Right atrium auricular region (tissue), 2 donors: ENCODE measurements around the gene TDRD1. TPM values are rescaled to one million over a fixed set of nuclear protein-coding genes. Genes with fewer than 3 reads are reported as not detected.

ENCODE experiments used
- DNase-seq: peaks from one replicate; pipeline ENCODE4 v3.0.0-alpha.2; 2019; ENCODE audit warnings: low spot score
- H3K27ac ChIP-seq, 2 donors: fragments of 200-600 bp; sonication (generic); 1 replicate in 1 of 2; 2 replicates in 1 of 2; pipeline ENCODE4 v1.5.1; 2016 to 2019
- H3K27me3 ChIP-seq, 2 donors: fragments of 200-600 bp; sonication (generic); one replicate each; pipeline versions ENCODE4 v1.5.1 to v1.6.0; 2017 to 2019
- H3K36me3 ChIP-seq: fragments of 200-600 bp; sonication (generic); one replicate; pipeline ENCODE4 v1.5.1; 2016
- H3K4me1 ChIP-seq, 2 donors: fragments of 200-600 bp; sonication (generic); one replicate each; pipeline versions ENCODE4 v1.5.1 to v1.6.0; 2017 to 2019
- H3K4me3 ChIP-seq, 2 donors: fragments of 200-600 bp; sonication (generic); 1 replicate in 1 of 2; 2 replicates in 1 of 2; pipeline ENCODE4 v1.5.1; 2017 to 2019; ENCODE audit warnings: mild to moderate bottlenecking in 1 of 2, moderate library complexity in 1 of 2
- H3K9me3 ChIP-seq, 2 donors: fragments of 200-600 bp; sonication (generic); one replicate each; pipeline ENCODE4 v1.5.1; 2019
- CTCF ChIP-seq, 2 donors: fragments of 200-600 bp; sonication (generic); IDR thresholded peaks; one replicate each; pipeline ENCODE4 v1.5.1; 2019; ENCODE audit warnings: antibody characterized with exemption in 2 of 2
- total RNA-seq, 2 donors: library from RNA; depleted of rRNA; stranded (reverse); fragments of >200 nt; gene quantifications; one replicate each; pipeline ENCODE4 v1.1.0, GENCODE V29; 2016

Gene TDRD1
- total RNA-seq, 2 donors from 2014 or later = 0.12 to 1.1 TPM

GRCh38 chr10:114258274-114258840 is 79.2 kb downstream of the TDRD1 start:
- TF ChIP-seq CTCF (IDR thresholded peaks at IDR 0.05) = no peak
- H3K4me3 ChIP-seq = no peak overlapping the region
- H3K27ac ChIP-seq = no peak overlapping the region
- H3K27me3 ChIP-seq = no peaks in the 10 kb centered on the region
- H3K36me3 ChIP-seq = no peaks in the 10 kb centered on the region
- H3K9me3 ChIP-seq = no peaks in the 10 kb centered on the region
- DNase-seq = no peak
- peaks cover 0 to 26% of the 10 kb centered on the region in 2 donors for H3K4me1 ChIP-seq

GRCh38 chr10:114259824-114260223 is 80.7 kb downstream of the TDRD1 start:
- no peaks in the 10 kb centered on the region for H3K36me3 ChIP-seq
- peak; percentile 69 for DNase-seq
- no peaks in the 10 kb centered on the region for H3K9me3 ChIP-seq
- peak overlapping the region in 1 of 2 donors; percentile 12 for H3K27ac ChIP-seq
- TF ChIP-seq CTCF (IDR thresholded peaks at IDR 0.05) = no peak
- peaks cover 0 to 29% of the 10 kb centered on the region in 2 donors for H3K4me1 ChIP-seq
- no peaks in the 10 kb centered on the region for H3K27me3 ChIP-seq
- no peak overlapping the region for H3K4me3 ChIP-seq

DNA sequence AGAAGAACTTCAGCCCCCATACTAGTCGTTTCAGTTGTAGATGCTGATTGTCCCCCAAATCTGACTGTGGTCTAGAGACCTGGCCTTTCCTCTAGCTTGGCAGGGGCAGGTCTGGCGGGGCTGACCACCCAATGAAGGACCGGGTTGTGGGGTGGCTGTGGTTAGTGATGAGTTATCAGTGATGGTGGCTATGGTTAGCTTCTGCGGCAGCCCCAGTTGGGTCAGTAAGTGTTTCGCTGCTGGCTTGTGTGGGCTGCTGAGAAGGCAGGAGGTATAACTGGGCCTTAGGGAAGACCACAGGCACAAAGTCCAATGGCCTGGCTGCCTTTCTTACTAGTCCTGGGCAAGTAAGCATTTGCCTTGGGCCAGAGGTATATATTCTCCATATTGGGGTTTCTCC is 81.2 kb downstream of the TDRD1 start:
- Histone ChIP-seq H3K36me3 (no peaks in the 10 kb centered on the region), H3K9me3 (no peaks in the 10 kb centered on the region), H3K27me3 (no peaks in the 10 kb centered on the region), H3K4me1 (peaks cover 0 to 34% of the 10 kb centered on the region in 2 donors), H3K27ac (peak overlapping the region in 1 of 2 donors; percentile 12), H3K4me3 (no peak overlapping the region)
- TF ChIP-seq CTCF (IDR thresholded peaks at IDR 0.05) = no peak
- DNase-seq = no peak

GRCh38 chr10:114261076-114261475 is 81.9 kb downstream of the TDRD1 start:
- no peak for TF ChIP-seq CTCF (IDR thresholded peaks at IDR 0.05)

DNA sequence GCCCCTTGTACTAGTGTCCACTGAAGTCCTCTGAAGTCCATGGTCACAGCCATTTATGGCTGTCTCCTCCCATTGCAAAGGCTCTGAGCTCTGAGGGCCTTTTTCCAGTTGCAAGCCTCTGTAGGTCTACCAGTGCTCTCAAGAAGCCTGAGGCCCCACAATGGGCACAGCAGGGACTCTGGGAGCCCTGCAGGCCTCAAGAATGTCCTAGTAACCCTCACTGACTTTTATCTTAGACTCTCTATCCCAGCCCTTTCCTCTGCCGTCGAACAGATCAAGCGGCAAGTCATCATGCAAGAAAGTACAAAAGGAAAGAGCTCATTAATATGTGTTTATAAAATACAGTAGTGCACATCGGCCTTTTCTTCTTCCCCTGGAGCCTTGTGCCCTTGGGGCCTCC is 83.3 kb downstream of the TDRD1 start:
- no peak overlapping the region for H3K27ac ChIP-seq
- no peak overlapping the region for H3K4me3 ChIP-seq
- H3K36me3 ChIP-seq = no peaks in the 10 kb centered on the region
- no peak for DNase-seq
- no peaks in the 10 kb centered on the region for H3K9me3 ChIP-seq
- peaks cover 0 to 44% of the 10 kb centered on the region in 2 donors for H3K4me1 ChIP-seq
- no peaks in the 10 kb centered on the region for H3K27me3 ChIP-seq
- TF ChIP-seq CTCF (IDR thresholded peaks at IDR 0.05) = no peak

More at GRCh38 chr10:114261076-114261475, 81.9 kb downstream of the TDRD1 start:
- Histone ChIP-seq H3K27me3 (no peaks in the 10 kb centered on the region), H3K27ac (no peak overlapping the region), H3K9me3 (no peaks in the 10 kb centered on the region), H3K4me1 (peaks cover 0 to 40% of the 10 kb centered on the region in 2 donors), H3K36me3 (no peaks in the 10 kb centered on the region), H3K4me3 (no peak overlapping the region)
- DNase-seq = no peak
